Kidney epithelial cell (primary cell): ENCODE data around the gene OPN1MW. TPM values are rescaled to one million over a fixed set of nuclear protein-coding genes. Genes with fewer than 3 reads are reported as not detected.

Experiments
- total RNA-seq: library from RNA; depleted of rRNA; stranded (reverse); fragments of >200 nt; gene quantifications from 2 replicates; pipeline ENCODE4 v1.2.3, GENCODE V29; 2015

The OPN1MW gene
- total RNA-seq, 1 donor from 2014 or later = not detected

Other genes with a start within 250 kb of the OPN1MW start
- gene NAA10, start 247.6 kb upstream of the OPN1MW start, total RNA-seq = 139 and 141 TPM in 2 replicates
- 22.9 and 38.7 TPM in 2 replicates for gene RENBP, start 238.0 kb upstream of the OPN1MW start, total RNA-seq
- 56.2 and 72.2 TPM in 2 replicates for gene HCFC1, start 210.8 kb upstream of the OPN1MW start, total RNA-seq
- gene TMEM187, start 209.8 kb upstream of the OPN1MW start, total RNA-seq = 6.7 and 11.9 TPM in 2 replicates
- 193 and 225 TPM in 2 replicates for gene IRAK1, start 162.7 kb upstream of the OPN1MW start, total RNA-seq
- 32.0 and 34.4 TPM in 2 replicates for gene MECP2, start 84.9 kb upstream of the OPN1MW start, total RNA-seq
- not detected in 2 replicates for gene OPN1LW, start 38.4 kb upstream of the OPN1MW start, total RNA-seq
- gene OPN1MW2, start 37.2 kb downstream of the OPN1MW start, total RNA-seq = not detected in 2 replicates
- gene OPN1MW3, start 75.0 kb downstream of the OPN1MW start, total RNA-seq = not detected in 2 replicates
- gene TEX28, start 112.5 kb downstream of the OPN1MW start, total RNA-seq = not detected in 2 replicates
- not detected in 2 replicates for gene TKTL1, start 113.2 kb downstream of the OPN1MW start, total RNA-seq
- gene FLNA, start 192.0 kb downstream of the OPN1MW start, total RNA-seq = 2,357 and 2,761 TPM in 2 replicates
- 56.2 and 60.5 TPM in 2 replicates for gene EMD, start 196.7 kb downstream of the OPN1MW start, total RNA-seq
- gene RPL10, start 215.8 kb downstream of the OPN1MW start, total RNA-seq = 8,307 and 11,298 TPM in 2 replicates
- gene DNASE1L1, start 226.7 kb downstream of the OPN1MW start, total RNA-seq = 15.5 and 16.6 TPM in 2 replicates
- 55.2 and 62.0 TPM in 2 replicates for gene TAFAZZIN, start 228.9 kb downstream of the OPN1MW start, total RNA-seq
- 70.0 and 78.3 TPM in 2 replicates for gene ATP6AP1, start 246.1 kb downstream of the OPN1MW start, total RNA-seq